Measurements from ENCODE around the gene ARHGEF25. TPM values are rescaled to one million over a fixed set of nuclear protein-coding genes. Genes with fewer than 3 reads are reported as not detected.

ARHGEF25 gene
- total RNA-seq, 6 experiments from 2014 or later, result 0.92 to 2.0 (median 1.3) TPM

GRCh38 chr12:57580466-57580795, 30.8 kb upstream of the ARHGEF25 start:
- DNase-seq (no peak), ATAC-seq (no peak)
- Histone ChIP-seq H3K27ac (no peak overlapping the region), H3K4me3 (no peak overlapping the region), H3K4me1 (peaks cover 0 to 3% (median 0%) of the 10 kb centered on the region in 4 donors), H3K9me3 (no peaks in the 10 kb centered on the region), H3K27me3 (no peaks in the 10 kb centered on the region), H3K36me3 (no peaks in the 10 kb centered on the region)
- WGBS (ENCODE audit: insufficient coverage, low coverage, low lambda C conversion rate, missing lambda C conversion rate), result 93% methylated on average over 2 of the region's 4 CpGs
- no peak for TF ChIP-seq POLR2A (IDR thresholded peaks at IDR 0.05)
- TF ChIP-seq, protein P1, sequence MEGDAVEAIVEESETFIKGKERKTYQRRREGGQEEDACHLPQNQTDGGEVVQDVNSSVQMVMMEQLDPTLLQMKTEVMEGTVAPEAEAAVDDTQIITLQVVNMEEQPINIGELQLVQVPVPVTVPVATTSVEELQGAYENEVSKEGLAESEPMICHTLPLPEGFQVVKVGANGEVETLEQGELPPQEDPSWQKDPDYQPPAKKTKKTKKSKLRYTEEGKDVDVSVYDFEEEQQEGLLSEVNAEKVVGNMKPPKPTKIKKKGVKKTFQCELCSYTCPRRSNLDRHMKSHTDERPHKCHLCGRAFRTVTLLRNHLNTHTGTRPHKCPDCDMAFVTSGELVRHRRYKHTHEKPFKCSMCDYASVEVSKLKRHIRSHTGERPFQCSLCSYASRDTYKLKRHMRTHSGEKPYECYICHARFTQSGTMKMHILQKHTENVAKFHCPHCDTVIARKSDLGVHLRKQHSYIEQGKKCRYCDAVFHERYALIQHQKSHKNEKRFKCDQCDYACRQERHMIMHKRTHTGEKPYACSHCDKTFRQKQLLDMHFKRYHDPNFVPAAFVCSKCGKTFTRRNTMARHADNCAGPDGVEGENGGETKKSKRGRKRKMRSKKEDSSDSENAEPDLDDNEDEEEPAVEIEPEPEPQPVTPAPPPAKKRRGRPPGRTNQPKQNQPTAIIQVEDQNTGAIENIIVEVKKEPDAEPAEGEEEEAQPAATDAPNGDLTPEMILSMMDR (IDR thresholded peaks at IDR 0.05), result no peak
- intact Hi-C loops (cut with DNase I), result loop anchor here (5.0 kb wide), 1 partner anchor 42 kb away; no protein-coding TSS in a partner anchor

GRCh38 chr12:57581802-57582201, 29.4 kb upstream of the ARHGEF25 start:
- 50% methylated on average over 1 of the region's 1 CpG for WGBS (ENCODE audit: insufficient coverage, low coverage, low lambda C conversion rate, missing lambda C conversion rate)
- peaks cover 0 to 9% (median 0%) of the 10 kb centered on the region in 4 donors for H3K4me1 ChIP-seq
- DNase-seq (no peak), ATAC-seq (no peak)
- intact Hi-C loops (cut with DNase I), result loop anchor here (5.0 kb wide), 1 partner anchor 40 kb away; no protein-coding TSS in a partner anchor
- no peaks in the 10 kb centered on the region for H3K36me3 ChIP-seq
- no peak overlapping the region for H3K4me3 ChIP-seq
- H3K9me3 ChIP-seq, result no peaks in the 10 kb centered on the region
- TF ChIP-seq, protein P1 (IDR thresholded peaks at IDR 0.05), result no peak
- no peak for TF ChIP-seq POLR2A (IDR thresholded peaks at IDR 0.05)
- no peaks in the 10 kb centered on the region for H3K27me3 ChIP-seq
- H3K27ac ChIP-seq, result no peak overlapping the region

- intact Hi-C loops (cut with DNase I), result loop anchor here (5.0 kb wide), 1 partner anchor 40 kb away; no protein-coding TSS in a partner anchor
- H3K36me3 ChIP-seq, result no peaks in the 10 kb centered on the region
- no peak for ATAC-seq
- no peak overlapping the region for H3K27ac ChIP-seq
- no peaks in the 10 kb centered on the region for H3K9me3 ChIP-seq
- 86% methylated on average over 1 of the region's 1 CpG for WGBS (ENCODE audit: insufficient coverage, low coverage, low lambda C conversion rate, missing lambda C conversion rate)
- H3K4me1 ChIP-seq, result peaks cover 0 to 13% (median 2%) of the 10 kb centered on the region in 4 donors
- no peak overlapping the region for H3K4me3 ChIP-seq
- H3K27me3 ChIP-seq, result no peaks in the 10 kb centered on the region
- no peak for DNase-seq
- TF ChIP-seq, protein P1 (IDR thresholded peaks at IDR 0.05), result no peak
- no peak for TF ChIP-seq POLR2A (IDR thresholded peaks at IDR 0.05)
These were observed 28.8 kb upstream of the ARHGEF25 start for GRCh38 chr12:57582440-57582839.

- ATAC-seq, result peak; percentile 88 to 93 (median 90)
- Histone ChIP-seq H3K9me3 (no peaks in the 10 kb centered on the region), H3K27ac (no peak overlapping the region), H3K4me1 (peaks cover 0 to 13% (median 2%) of the 10 kb centered on the region in 4 donors), H3K27me3 (no peaks in the 10 kb centered on the region), H3K36me3 (no peaks in the 10 kb centered on the region), H3K4me3 (no peak overlapping the region)
- peak in 1 of 3 donors; percentile 63 for DNase-seq
- WGBS (ENCODE audit: insufficient coverage, low coverage, low lambda C conversion rate, missing lambda C conversion rate), result 17% methylated on average over 9 of the region's 13 CpGs
- TF ChIP-seq POLR2A (IDR thresholded peaks at IDR 0.05), result no peak
- TF ChIP-seq, protein P1 (IDR thresholded peaks at IDR 0.05), result peak; percentile 90 to 95 (median 92)
- intact Hi-C loops (cut with DNase I), result loop anchor here (5.0 kb wide), 1 partner anchor 39 kb away; no protein-coding TSS in a partner anchor
These were observed 28.0 kb upstream of the ARHGEF25 start for GRCh38 chr12:57583008-57583831.
